ENCODE data around the gene PDE4A. TPM values are rescaled to one million over a fixed set of nuclear protein-coding genes. Genes with fewer than 3 reads are reported as not detected.

Gene PDE4A
- total and polyA plus RNA-seq, 2 of the 8 experiments (the other 6 are each of a cell fraction or from before 2014, with no cell fraction given), result 2.0 to 4.4 TPM

DNA sequence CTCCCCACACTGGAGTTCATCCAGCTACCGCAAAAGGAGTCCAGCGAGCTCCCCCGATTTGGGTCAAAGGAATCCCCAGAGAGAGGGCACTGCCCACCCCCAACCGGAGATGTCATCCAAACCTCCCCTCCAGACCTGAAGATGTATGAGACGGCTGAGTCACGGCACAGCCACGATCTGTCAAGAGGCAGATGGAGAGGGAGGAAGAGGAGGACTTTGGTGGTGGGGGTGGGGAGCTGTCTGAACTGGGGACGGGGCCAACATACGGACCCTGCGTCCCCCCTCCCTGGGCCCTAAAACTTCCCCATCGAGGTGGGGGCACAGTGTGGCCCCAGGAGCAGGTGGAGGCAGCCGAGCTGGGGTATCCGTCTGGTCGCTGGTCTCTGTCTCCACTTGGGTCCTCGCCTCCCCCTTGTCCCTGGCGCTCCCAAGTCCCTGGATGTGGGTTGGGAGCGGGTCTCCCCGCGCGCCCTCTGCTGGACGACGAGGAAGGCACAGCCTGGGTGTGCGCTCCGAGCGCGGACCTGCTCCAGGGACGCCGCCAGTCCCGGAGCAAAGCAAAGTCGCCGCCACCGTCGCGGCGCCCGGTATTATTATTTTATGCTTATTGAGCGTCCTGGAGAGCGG is 3.8 kb downstream of the PDE4A start (continued):
- TF ChIP-seq, protein P1, sequence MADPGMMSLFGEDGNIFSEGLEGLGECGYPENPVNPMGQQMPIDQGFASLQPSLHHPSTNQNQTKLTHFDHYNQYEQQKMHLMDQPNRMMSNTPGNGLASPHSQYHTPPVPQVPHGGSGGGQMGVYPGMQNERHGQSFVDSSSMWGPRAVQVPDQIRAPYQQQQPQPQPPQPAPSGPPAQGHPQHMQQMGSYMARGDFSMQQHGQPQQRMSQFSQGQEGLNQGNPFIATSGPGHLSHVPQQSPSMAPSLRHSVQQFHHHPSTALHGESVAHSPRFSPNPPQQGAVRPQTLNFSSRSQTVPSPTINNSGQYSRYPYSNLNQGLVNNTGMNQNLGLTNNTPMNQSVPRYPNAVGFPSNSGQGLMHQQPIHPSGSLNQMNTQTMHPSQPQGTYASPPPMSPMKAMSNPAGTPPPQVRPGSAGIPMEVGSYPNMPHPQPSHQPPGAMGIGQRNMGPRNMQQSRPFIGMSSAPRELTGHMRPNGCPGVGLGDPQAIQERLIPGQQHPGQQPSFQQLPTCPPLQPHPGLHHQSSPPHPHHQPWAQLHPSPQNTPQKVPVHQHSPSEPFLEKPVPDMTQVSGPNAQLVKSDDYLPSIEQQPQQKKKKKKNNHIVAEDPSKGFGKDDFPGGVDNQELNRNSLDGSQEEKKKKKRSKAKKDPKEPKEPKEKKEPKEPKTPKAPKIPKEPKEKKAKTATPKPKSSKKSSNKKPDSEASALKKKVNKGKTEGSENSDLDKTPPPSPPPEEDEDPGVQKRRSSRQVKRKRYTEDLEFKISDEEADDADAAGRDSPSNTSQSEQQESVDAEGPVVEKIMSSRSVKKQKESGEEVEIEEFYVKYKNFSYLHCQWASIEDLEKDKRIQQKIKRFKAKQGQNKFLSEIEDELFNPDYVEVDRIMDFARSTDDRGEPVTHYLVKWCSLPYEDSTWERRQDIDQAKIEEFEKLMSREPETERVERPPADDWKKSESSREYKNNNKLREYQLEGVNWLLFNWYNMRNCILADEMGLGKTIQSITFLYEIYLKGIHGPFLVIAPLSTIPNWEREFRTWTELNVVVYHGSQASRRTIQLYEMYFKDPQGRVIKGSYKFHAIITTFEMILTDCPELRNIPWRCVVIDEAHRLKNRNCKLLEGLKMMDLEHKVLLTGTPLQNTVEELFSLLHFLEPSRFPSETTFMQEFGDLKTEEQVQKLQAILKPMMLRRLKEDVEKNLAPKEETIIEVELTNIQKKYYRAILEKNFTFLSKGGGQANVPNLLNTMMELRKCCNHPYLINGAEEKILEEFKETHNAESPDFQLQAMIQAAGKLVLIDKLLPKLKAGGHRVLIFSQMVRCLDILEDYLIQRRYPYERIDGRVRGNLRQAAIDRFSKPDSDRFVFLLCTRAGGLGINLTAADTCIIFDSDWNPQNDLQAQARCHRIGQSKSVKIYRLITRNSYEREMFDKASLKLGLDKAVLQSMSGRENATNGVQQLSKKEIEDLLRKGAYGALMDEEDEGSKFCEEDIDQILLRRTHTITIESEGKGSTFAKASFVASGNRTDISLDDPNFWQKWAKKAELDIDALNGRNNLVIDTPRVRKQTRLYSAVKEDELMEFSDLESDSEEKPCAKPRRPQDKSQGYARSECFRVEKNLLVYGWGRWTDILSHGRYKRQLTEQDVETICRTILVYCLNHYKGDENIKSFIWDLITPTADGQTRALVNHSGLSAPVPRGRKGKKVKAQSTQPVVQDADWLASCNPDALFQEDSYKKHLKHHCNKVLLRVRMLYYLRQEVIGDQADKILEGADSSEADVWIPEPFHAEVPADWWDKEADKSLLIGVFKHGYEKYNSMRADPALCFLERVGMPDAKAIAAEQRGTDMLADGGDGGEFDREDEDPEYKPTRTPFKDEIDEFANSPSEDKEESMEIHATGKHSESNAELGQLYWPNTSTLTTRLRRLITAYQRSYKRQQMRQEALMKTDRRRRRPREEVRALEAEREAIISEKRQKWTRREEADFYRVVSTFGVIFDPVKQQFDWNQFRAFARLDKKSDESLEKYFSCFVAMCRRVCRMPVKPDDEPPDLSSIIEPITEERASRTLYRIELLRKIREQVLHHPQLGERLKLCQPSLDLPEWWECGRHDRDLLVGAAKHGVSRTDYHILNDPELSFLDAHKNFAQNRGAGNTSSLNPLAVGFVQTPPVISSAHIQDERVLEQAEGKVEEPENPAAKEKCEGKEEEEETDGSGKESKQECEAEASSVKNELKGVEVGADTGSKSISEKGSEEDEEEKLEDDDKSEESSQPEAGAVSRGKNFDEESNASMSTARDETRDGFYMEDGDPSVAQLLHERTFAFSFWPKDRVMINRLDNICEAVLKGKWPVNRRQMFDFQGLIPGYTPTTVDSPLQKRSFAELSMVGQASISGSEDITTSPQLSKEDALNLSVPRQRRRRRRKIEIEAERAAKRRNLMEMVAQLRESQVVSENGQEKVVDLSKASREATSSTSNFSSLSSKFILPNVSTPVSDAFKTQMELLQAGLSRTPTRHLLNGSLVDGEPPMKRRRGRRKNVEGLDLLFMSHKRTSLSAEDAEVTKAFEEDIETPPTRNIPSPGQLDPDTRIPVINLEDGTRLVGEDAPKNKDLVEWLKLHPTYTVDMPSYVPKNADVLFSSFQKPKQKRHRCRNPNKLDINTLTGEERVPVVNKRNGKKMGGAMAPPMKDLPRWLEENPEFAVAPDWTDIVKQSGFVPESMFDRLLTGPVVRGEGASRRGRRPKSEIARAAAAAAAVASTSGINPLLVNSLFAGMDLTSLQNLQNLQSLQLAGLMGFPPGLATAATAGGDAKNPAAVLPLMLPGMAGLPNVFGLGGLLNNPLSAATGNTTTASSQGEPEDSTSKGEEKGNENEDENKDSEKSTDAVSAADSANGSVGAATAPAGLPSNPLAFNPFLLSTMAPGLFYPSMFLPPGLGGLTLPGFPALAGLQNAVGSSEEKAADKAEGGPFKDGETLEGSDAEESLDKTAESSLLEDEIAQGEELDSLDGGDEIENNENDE (IDR thresholded peaks at IDR 0.05; ENCODE audit: insufficient replicate concordance, low read length), result no peak
- TF ChIP-seq RBBP5 (IDR thresholded peaks at IDR 0.05; ENCODE audit: borderline replicate concordance, low read depth, low read length) (no peak), YY1 (IDR thresholded peaks at IDR 0.05; ENCODE audit: low read depth, low read length) (no peak), TAF1 (IDR thresholded peaks at IDR 0.05; ENCODE audit: low read depth, low read length) (no peak), RAD21 (IDR thresholded peaks at IDR 0.05 in 1 of 2, conservative IDR thresholded peaks at IDR 0.05 in 1 of 2; ENCODE audit: low read depth in 2 of 2, low read length in 2 of 2) (peak; percentile 35 to 61), RFX5 (IDR thresholded peaks at IDR 0.05; ENCODE audit: borderline replicate concordance, low read depth, low read length) (no peak), KDM5A (IDR thresholded peaks at IDR 0.05; ENCODE audit: low read length) (no peak), EGR1 (IDR thresholded peaks at IDR 0.05; ENCODE audit: borderline replicate concordance, low read depth, low read length) (no peak), GABPA (IDR thresholded peaks at IDR 0.05; ENCODE audit: borderline replicate concordance, insufficient read depth, low read length) (peak; percentile 71; the same call in 1 of the 2 replicates), CEBPB (IDR thresholded peaks at IDR 0.05; ENCODE audit: low read depth, low read length) (no peak)
- TF ChIP-seq, protein P2, sequence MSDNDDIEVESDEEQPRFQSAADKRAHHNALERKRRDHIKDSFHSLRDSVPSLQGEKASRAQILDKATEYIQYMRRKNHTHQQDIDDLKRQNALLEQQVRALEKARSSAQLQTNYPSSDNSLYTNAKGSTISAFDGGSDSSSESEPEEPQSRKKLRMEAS (IDR thresholded peaks at IDR 0.05), result peak; percentile 16

All from H1 (cell line).